Vagina (tissue), 2 donors: ENCODE measurements around the gene WSB1.

ENCODE experiments used
- POLR2A ChIP-seq, 2 donors: fragments of 450-650 bp; IDR thresholded peaks; one replicate each; pipeline ENCODE4 v1.6.1; 2017; ENCODE audit warnings: antibody characterized with exemption in 2 of 2, mild to moderate bottlenecking in 2 of 2, moderate library complexity in 2 of 2
- TF ChIP-seq, protein P1 (sequence below), 3 experiments: fragments of 450-650 bp in 2 of 3; fragments of 200-600 bp in 1 of 3; sonication (generic) in 1 of 3; IDR thresholded peaks; one replicate each; pipeline ENCODE4 v1.5.1; 2017 to 2019; ENCODE audit warnings: antibody characterized with exemption in 3 of 3, mild to moderate bottlenecking in 2 of 3, moderate library complexity in 2 of 3

DNA sequence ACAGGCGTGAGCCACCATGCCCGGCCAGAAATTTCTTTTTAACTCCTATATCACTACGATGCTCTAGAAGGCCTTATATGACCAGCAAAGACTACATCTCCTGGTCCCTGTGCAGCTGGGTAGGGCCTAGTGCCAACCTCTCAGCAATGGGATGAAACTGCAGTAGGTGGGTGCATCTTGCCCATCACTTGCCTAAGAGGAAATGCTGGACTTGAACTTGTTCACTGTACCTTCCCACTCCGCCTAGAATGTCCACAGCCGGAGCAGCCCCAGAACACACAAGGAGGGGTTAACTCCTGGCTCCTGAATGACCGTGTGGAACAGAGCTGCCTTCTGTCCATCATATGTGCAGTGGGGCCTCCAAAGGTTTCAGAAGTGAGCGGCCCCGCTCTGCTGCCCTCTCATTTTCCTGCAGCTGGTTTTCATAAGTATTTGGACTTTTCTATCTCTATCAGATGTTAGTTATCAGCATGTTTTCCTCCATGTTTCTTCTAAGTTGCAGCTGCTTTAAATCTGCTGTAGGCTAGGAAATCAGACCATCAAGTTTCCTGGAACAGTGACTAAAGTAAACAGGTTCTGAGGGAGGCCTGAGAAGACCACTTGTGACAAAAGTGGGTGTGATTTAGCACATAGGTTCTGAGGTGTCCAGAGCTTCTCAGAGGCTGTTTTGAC is 52.5 kb downstream of the WSB1 start:
- TF ChIP-seq, protein P1, sequence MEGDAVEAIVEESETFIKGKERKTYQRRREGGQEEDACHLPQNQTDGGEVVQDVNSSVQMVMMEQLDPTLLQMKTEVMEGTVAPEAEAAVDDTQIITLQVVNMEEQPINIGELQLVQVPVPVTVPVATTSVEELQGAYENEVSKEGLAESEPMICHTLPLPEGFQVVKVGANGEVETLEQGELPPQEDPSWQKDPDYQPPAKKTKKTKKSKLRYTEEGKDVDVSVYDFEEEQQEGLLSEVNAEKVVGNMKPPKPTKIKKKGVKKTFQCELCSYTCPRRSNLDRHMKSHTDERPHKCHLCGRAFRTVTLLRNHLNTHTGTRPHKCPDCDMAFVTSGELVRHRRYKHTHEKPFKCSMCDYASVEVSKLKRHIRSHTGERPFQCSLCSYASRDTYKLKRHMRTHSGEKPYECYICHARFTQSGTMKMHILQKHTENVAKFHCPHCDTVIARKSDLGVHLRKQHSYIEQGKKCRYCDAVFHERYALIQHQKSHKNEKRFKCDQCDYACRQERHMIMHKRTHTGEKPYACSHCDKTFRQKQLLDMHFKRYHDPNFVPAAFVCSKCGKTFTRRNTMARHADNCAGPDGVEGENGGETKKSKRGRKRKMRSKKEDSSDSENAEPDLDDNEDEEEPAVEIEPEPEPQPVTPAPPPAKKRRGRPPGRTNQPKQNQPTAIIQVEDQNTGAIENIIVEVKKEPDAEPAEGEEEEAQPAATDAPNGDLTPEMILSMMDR (IDR thresholded peaks at IDR 0.05): no peak
- TF ChIP-seq POLR2A (IDR thresholded peaks at IDR 0.05): no peak
